K562 (cell line): ENCODE data around the gene GP1BB. TPM values are rescaled to one million over a fixed set of nuclear protein-coding genes. Genes with fewer than 3 reads are reported as not detected.

Experiments used
- BCOR ChIP-seq: fragments of 450-650 bp; IDR thresholded peaks from 2 replicates; pipeline ENCODE4 v1.6.1; 2016
- BRD9 ChIP-seq: fragments of 450-650 bp; IDR thresholded peaks from 2 replicates; pipeline ENCODE4 v1.6.1; 2018; ENCODE audit warnings: low read depth; ENCODE audit not compliant: partially characterized antibody
- IRF1 ChIP-seq: sonication (generic); formaldehyde crosslinking; IDR thresholded peaks from 2 replicates; pipeline ENCODE4 v1.8.0; 2022; ENCODE audit warnings: missing genetic modification reagents, mild to moderate bottlenecking, borderline replicate concordance
- KAT8 ChIP-seq: fragments of 450-650 bp; IDR thresholded peaks from 2 replicates; pipeline ENCODE4 v1.6.1; 2016; ENCODE audit warnings: low read depth, mild to moderate bottlenecking
- MYC ChIP-seq, 2 experiments: fragments of 250-450 bp in 1 of 2; sonication (Bioruptor Pico) in 1 of 2; IDR thresholded peaks; 2 replicates each; pipeline versions ENCODE4 v1.5.1 to v1.6.1; 2012 to 2021; ENCODE audit warnings: low read depth in 2 of 2, borderline replicate concordance in 1 of 2, improper control_type of control experiment in 1 of 2, low read length in 1 of 2, mild to moderate bottlenecking in 1 of 2, moderate library complexity in 1 of 2
- OTX1 ChIP-seq: fragments of 450-650 bp; formaldehyde crosslinking; IDR thresholded peaks from 2 replicates; pipeline ENCODE4 v1.4.0; 2022; ENCODE audit warnings: mild to moderate bottlenecking
- PHF20 ChIP-seq: fragments of 450-650 bp; IDR thresholded peaks from 2 replicates; pipeline ENCODE4 v1.6.1; 2018; ENCODE audit not compliant: partially characterized antibody
- PPARD ChIP-seq: fragments of 250-450 bp; sonication (Bioruptor Pico); IDR thresholded peaks from 2 replicates; pipeline ENCODE4 v1.8.0; 2022; ENCODE audit warnings: inconsistent platforms, mild to moderate bottlenecking, moderate library complexity
- SIN3B ChIP-seq: fragments of 450-650 bp; IDR thresholded peaks from 2 replicates; pipeline ENCODE4 v1.6.1; 2017; ENCODE audit warnings: low read depth, mild to moderate bottlenecking, moderate library complexity
- SMAD2 ChIP-seq: fragments of 150-350 bp; IDR thresholded peaks from 2 replicates; pipeline ENCODE4 v1.6.1; 2014; ENCODE audit warnings: low read depth, mild to moderate bottlenecking, low read length
- SRSF1 ChIP-seq: fragments of 200-400 bp; formaldehyde crosslinking; IDR thresholded peaks from 2 replicates; pipeline ENCODE4 v1.6.1; 2017; ENCODE audit warnings: mild to moderate bottlenecking, low read depth, low read length, moderate library complexity
- SRSF3 ChIP-seq: fragments of 200-400 bp; formaldehyde crosslinking; IDR thresholded peaks from 2 replicates; pipeline ENCODE4 v1.6.1; 2016; ENCODE audit warnings: mild to moderate bottlenecking, low read length, moderate library complexity; ENCODE audit not compliant: insufficient read depth
- TAF15 ChIP-seq: fragments of 200-400 bp; formaldehyde crosslinking; IDR thresholded peaks from 2 replicates; pipeline ENCODE4 v1.6.1; 2017; ENCODE audit warnings: mild to moderate bottlenecking, low read depth, low read length, moderate library complexity
- USF1 ChIP-seq: sonication (generic); formaldehyde crosslinking; IDR thresholded peaks from 2 replicates; pipeline ENCODE4 v1.9.0; 2022; ENCODE audit warnings: mild to moderate bottlenecking, missing genetic modification reagents
- ZBTB7A ChIP-seq: IDR thresholded peaks from 2 replicates; pipeline ENCODE4 v1.6.1; 2011; ENCODE audit warnings: low read depth, mild to moderate bottlenecking, low read length, moderate library complexity, borderline replicate concordance; ENCODE audit not compliant: control insufficient read depth
- ZFX ChIP-seq: sonication (generic); formaldehyde crosslinking; IDR thresholded peaks from 2 replicates; pipeline ENCODE4 v1.8.0; 2022; ENCODE audit warnings: mild to moderate bottlenecking, missing genetic modification reagents, moderate library complexity
- ZNF76 ChIP-seq: fragments of 250-450 bp; sonication (Bioruptor Pico); IDR thresholded peaks from 2 replicates; pipeline ENCODE4 v1.4.0; 2020; ENCODE audit warnings: mild to moderate bottlenecking, moderate library complexity, borderline replicate concordance
- ZNF778 ChIP-seq: fragments of 450-650 bp; formaldehyde crosslinking; IDR thresholded peaks from 2 replicates; pipeline ENCODE4 v1.4.0; 2020; ENCODE audit warnings: mild to moderate bottlenecking, moderate library complexity
- polyA plus RNA-seq, 8 experiments: library from polyadenylated mRNA; depleted of rRNA in 4 of 8; stranded (reverse) in 5 of 8; unstranded in 3 of 8; fragments of >200 nt; fragmentation: Nextera tagmentation in 2 of 8; fragmentation: Illumina TruSeq in 1 of 8; extraction: Ambion mirVana in 2 of 8; extraction: Trizol in 1 of 8; gene quantifications; 2 replicates each; pipeline versions ENCODE4 v1.2.1 to v1.2.3, GENCODE V29; 2011 to 2014; ENCODE audit warnings: inconsistent platforms in 1 of 8, missing spikeins in 1 of 8
- total RNA-seq, 7 experiments: library from RNA; depleted of rRNA in 6 of 7; stranded (reverse); fragments of >200 nt in 6 of 7; fragmentation: Illumina TruSeq in 2 of 7; extraction: Trizol in 2 of 7; gene quantifications; 2 replicates each; pipeline versions ENCODE4 v1.2.1 to v1.2.3, GENCODE V29; 2011 to 2021; ENCODE audit warnings: low replicate concordance in 1 of 7
- TF ChIP-seq, protein P1 (sequence below): fragments of 250-450 bp; sonication (Bioruptor Pico); IDR thresholded peaks from 2 replicates; pipeline ENCODE4 v1.4.0; 2020; ENCODE audit warnings: borderline replicate concordance

The GP1BB gene
- total and polyA plus RNA-seq, 9 of the 15 experiments (the other 6 are each of a cell fraction or from before 2014, with no cell fraction given), result 0.69 to 162 (median 2.8) TPM

- TF ChIP-seq IRF1 (CRISPR knock-in tag), result no peak
- TF ChIP-seq, protein P1, sequence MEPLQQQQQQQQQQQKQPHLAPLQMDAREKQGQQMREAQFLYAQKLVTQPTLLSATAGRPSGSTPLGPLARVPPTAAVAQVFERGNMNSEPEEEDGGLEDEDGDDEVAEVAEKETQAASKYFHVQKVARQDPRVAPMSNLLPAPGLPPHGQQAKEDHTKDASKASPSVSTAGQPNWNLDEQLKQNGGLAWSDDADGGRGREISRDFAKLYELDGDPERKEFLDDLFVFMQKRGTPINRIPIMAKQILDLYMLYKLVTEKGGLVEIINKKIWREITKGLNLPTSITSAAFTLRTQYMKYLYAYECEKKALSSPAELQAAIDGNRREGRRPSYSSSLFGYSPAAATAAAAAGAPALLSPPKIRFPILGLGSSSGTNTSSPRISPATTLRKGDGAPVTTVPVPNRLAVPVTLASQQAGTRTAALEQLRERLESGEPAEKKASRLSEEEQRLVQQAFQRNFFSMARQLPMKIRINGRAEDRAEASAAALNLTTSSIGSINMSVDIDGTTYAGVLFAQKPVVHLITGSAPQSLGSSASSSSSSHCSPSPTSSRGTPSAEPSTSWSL (CRISPR knock-in tag), result no peak
- TF ChIP-seq SMAD2, result no peak
- peak; percentile 77 for TF ChIP-seq BCOR
- no peak for TF ChIP-seq KAT8
- no peak for TF ChIP-seq BRD9
- TF ChIP-seq SRSF1, result no peak
- TF ChIP-seq ZBTB7A, result no peak; the same call in 1 of the 2 replicates
- no peak for TF ChIP-seq OTX1 (CRISPR knock-in tag)
- 0 out of 2 replicates have a peak, but pooled peaks have one; percentile 59 for TF ChIP-seq SRSF3
- no peak for TF ChIP-seq USF1
- no peak for TF ChIP-seq ZFX
- no peak for TF ChIP-seq ZNF778 (CRISPR knock-in tag)
- no peak for TF ChIP-seq PPARD (CRISPR knock-in tag)
- 0 out of 2 replicates have a peak, but pooled peaks have one; percentile 68 for TF ChIP-seq TAF15
- 0 out of 2 replicates have a peak, but pooled peaks have one; percentile 43 for TF ChIP-seq ZNF76 (CRISPR knock-in tag)
- TF ChIP-seq PHF20, result no peak
- TF ChIP-seq SIN3B, result no peak
- 0 out of 2 replicates have a peak, but pooled peaks have one; percentile 34 for TF ChIP-seq MYC (IDR thresholded peaks at IDR 0.05; ENCODE audit: low read depth, low read length)
- TF ChIP-seq MYC (CRISPR knock-in tag; IDR thresholded peaks at IDR 0.05; ENCODE audit: borderline replicate concordance, low read depth), result no peak
These were observed 28.3 kb downstream of the GP1BB start (continued) for GRCh38 chr22:19751497-19752245.
